Spleen (tissue), 11 donors: ENCODE data around the gene MYO1D. TPM values are rescaled to one million over a fixed set of nuclear protein-coding genes. Genes with fewer than 3 reads are reported as not detected.

Experiments used
- DNase-seq: peaks from one replicate; pipeline ENCODE4 v3.0.0-alpha.2; 2020
- H3K27ac ChIP-seq, 8 donors: fragments of 200-600 bp; sonication (generic) in 7 of 8; 1 replicate in 4 of 8; 2 replicates in 4 of 8; pipeline versions ENCODE4 v1.5.0 to v1.8.0; 2016 to 2021; ENCODE audit warnings: inconsistent platforms in 4 of 8, mild to moderate bottlenecking in 4 of 8, moderate library complexity in 1 of 8
- H3K27me3 ChIP-seq, 7 donors: fragments of 200-600 bp; sonication (generic) in 6 of 7; replicated peaks in 1 of 7; 1 replicate in 4 of 7; 2 replicates in 3 of 7; pipeline versions ENCODE4 v1.5.0 to v1.8.0; 2016 to 2021; ENCODE audit warnings: inconsistent platforms in 3 of 7, mild to moderate bottlenecking in 1 of 7
- H3K36me3 ChIP-seq, 6 donors: fragments of 200-600 bp; sonication (generic) in 5 of 6; 1 replicate in 4 of 6; 2 replicates in 2 of 6; pipeline versions ENCODE4 v1.5.0 to v1.8.0; 2016 to 2021; ENCODE audit warnings: inconsistent platforms in 2 of 6
- H3K4me1 ChIP-seq, 6 donors: fragments of 200-600 bp; sonication (generic) in 5 of 6; 1 replicate in 3 of 6; 2 replicates in 3 of 6; pipeline versions ENCODE4 v1.5.0 to v1.8.0; 2016 to 2021; ENCODE audit warnings: inconsistent platforms in 3 of 6
- H3K4me3 ChIP-seq, 8 donors: fragments of 200-600 bp; sonication (generic) in 7 of 8; 1 replicate in 4 of 8; 2 replicates in 4 of 8; pipeline versions ENCODE4 v1.5.0 to v1.8.0; 2016 to 2021; ENCODE audit warnings: inconsistent platforms in 4 of 8, mild to moderate bottlenecking in 4 of 8, moderate library complexity in 2 of 8
- H3K9me3 ChIP-seq, 8 donors: fragments of 200-600 bp; sonication (generic) in 7 of 8; 1 replicate in 4 of 8; 2 replicates in 4 of 8; pipeline versions ENCODE4 v1.5.0 to v1.8.0; 2016 to 2021; ENCODE audit warnings: inconsistent platforms in 4 of 8
- POLR2A ChIP-seq, 3 donors: fragments of 450-650 bp; IDR thresholded peaks; one replicate each; pipeline ENCODE4 v1.5.1; 2017; ENCODE audit warnings: antibody characterized with exemption in 3 of 3, mild to moderate bottlenecking in 1 of 3
- POLR2AphosphoS5 ChIP-seq, 3 donors: sonication (generic); formaldehyde crosslinking; IDR thresholded peaks; one replicate each; pipeline ENCODE4 v1.5.1; 2017; ENCODE audit warnings: antibody characterized with exemption in 3 of 3
- WGBS, 5 donors: extraction: QIAGEN DNeasy Blood & Tissue Kit in 3 of 5; methylation state at CpG; one replicate each; pipeline versions ENCODE4 v1.1.5 to v1.1.7; 2013 to 2018; 5-methylcytosine and 5-hydroxymethylcytosine counted together
- intact Hi-C: fragments of 100-400 bp; cut with DNase I; formaldehyde crosslinking; loops from one replicate; pipeline ENCODE4 v1.15.0; 2023; ENCODE audit warnings: low total_unique reads
- polyA plus RNA-seq, 3 donors: library from polyadenylated mRNA; stranded (reverse); fragments of 200-250 nt; gene quantifications; one replicate each; pipeline ENCODE4 v1.2.1, GENCODE V29; 2013
- total RNA-seq, 7 donors: library from RNA; depleted of rRNA in 3 of 7; stranded (reverse); fragments of >200 nt in 3 of 7; fragmentation: NEBNext Ultra II Directional in 4 of 7; extraction: Animal tissue kit (Norgen Biotek cat#: 25700) in 4 of 7; gene quantifications; one replicate each; pipeline versions ENCODE4 v1.1.0 to v1.2.1, GENCODE V29; 2016 to 2021
- TF ChIP-seq, protein P1 (sequence below), 11 experiments: fragments of 200-600 bp in 7 of 11; fragments of 450-650 bp in 4 of 11; sonication (generic) in 4 of 11; IDR thresholded peaks in 8 of 11; conservative IDR thresholded peaks in 3 of 11; 1 replicate in 7 of 11; 2 replicates in 4 of 11; pipeline versions ENCODE4 v1.4.0 to v1.8.0; 2016 to 2021; ENCODE audit warnings: antibody characterized with exemption in 11 of 11, inconsistent platforms in 4 of 11, mild to moderate bottlenecking in 1 of 11
- donor health status: healthy with polysubstance abuse.
- donor health status: DM: no; HTN: no; CAD: no; lungs with moderate emphysema.
- donor health status: DM: no; HTN: no; CAD: no.
- donor health status: Bipolar disorder and iron deficiency.
- donor health status: healthy.
- donor health status: DM: no; HTN: no; CAD: no.
- donor health status: DM: yes; HTN: yes; CAD: no.

Gene MYO1D
- total and polyA plus RNA-seq, 10 donors, result 2.3 to 36.4 (median 23.4) TPM

- no peak overlapping the region for H3K4me3 ChIP-seq
- no peak for DNase-seq
- no peaks in the 10 kb centered on the region for H3K4me1 ChIP-seq
- no peak for TF ChIP-seq POLR2A (IDR thresholded peaks at IDR 0.05)
- TF ChIP-seq, protein P1, sequence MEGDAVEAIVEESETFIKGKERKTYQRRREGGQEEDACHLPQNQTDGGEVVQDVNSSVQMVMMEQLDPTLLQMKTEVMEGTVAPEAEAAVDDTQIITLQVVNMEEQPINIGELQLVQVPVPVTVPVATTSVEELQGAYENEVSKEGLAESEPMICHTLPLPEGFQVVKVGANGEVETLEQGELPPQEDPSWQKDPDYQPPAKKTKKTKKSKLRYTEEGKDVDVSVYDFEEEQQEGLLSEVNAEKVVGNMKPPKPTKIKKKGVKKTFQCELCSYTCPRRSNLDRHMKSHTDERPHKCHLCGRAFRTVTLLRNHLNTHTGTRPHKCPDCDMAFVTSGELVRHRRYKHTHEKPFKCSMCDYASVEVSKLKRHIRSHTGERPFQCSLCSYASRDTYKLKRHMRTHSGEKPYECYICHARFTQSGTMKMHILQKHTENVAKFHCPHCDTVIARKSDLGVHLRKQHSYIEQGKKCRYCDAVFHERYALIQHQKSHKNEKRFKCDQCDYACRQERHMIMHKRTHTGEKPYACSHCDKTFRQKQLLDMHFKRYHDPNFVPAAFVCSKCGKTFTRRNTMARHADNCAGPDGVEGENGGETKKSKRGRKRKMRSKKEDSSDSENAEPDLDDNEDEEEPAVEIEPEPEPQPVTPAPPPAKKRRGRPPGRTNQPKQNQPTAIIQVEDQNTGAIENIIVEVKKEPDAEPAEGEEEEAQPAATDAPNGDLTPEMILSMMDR (IDR thresholded peaks at IDR 0.05 in 8 of 11, conservative IDR thresholded peaks at IDR 0.05 in 3 of 11), result no peak
- TF ChIP-seq POLR2AphosphoS5 (IDR thresholded peaks at IDR 0.05), result no peak
- H3K27ac ChIP-seq, result no peak overlapping the region
- H3K9me3 ChIP-seq, result no peaks in the 10 kb centered on the region
- 72 to 88% (median 81%) methylated on average over 2 of the region's 2 CpGs for WGBS, 5 donors
- H3K36me3 ChIP-seq, result peaks cover 0 to 14% (median 3%) of the 10 kb centered on the region in 6 donors
- intact Hi-C loops, result no loop called here
- H3K27me3 ChIP-seq, result no peaks in the 10 kb centered on the region
These were observed 105.5 kb downstream of the MYO1D start for GRCh38 chr17:32771396-32771795.

DNA sequence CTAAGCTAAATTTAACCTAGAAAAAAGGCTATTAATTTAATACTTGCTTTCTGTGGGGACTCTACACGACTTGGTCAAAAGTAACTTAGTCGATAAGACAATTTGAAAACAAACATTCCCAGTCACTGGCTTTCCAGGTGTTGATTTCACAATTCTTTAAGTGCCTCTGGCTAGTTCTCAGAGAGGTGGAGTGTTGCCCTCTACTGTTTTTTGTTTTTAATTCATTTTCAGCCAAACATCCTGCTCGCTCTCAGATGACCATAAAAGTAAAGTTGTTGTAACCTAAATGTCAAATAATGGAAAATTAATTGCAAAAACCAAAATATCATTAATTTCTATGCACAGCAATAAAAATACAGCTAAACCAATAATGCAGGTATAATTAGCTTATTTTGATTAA lies 107.1 kb downstream of the MYO1D start:
- TF ChIP-seq POLR2AphosphoS5 (IDR thresholded peaks at IDR 0.05) (no peak), POLR2A (IDR thresholded peaks at IDR 0.05) (no peak)
- TF ChIP-seq, protein P1 (IDR thresholded peaks at IDR 0.05 in 8 of 11, conservative IDR thresholded peaks at IDR 0.05 in 3 of 11), result no peak
- peaks cover 0 to 20% (median 3%) of the 10 kb centered on the region in 6 donors for H3K36me3 ChIP-seq
- no peak overlapping the region for H3K27ac ChIP-seq
- intact Hi-C loops, result no loop called here
- no peaks in the 10 kb centered on the region for H3K27me3 ChIP-seq
- no peak overlapping the region for H3K4me3 ChIP-seq
- H3K4me1 ChIP-seq, result no peaks in the 10 kb centered on the region
- 85 to 89% (median 87%) methylated on average over 3 of the region's 3 CpGs for WGBS, 5 donors
- no peak for DNase-seq
- H3K9me3 ChIP-seq, result no peaks in the 10 kb centered on the region

GRCh38 chr17:32763855-32764439 lies 113.0 kb downstream of the MYO1D start:
- Histone ChIP-seq H3K4me1 (no peaks in the 10 kb centered on the region), H3K4me3 (no peak overlapping the region), H3K27me3 (no peaks in the 10 kb centered on the region), H3K27ac (no peak overlapping the region), H3K9me3 (no peaks in the 10 kb centered on the region), H3K36me3 (peaks cover 0 to 27% (median 3%) of the 10 kb centered on the region in 6 donors)
- 59 to 71% (median 63%) methylated on average over 5 of the region's 5 CpGs for WGBS, 5 donors
- DNase-seq, result no peak
- intact Hi-C loops, result no loop called here
- no peak for TF ChIP-seq POLR2A (IDR thresholded peaks at IDR 0.05)
- TF ChIP-seq, protein P1 (IDR thresholded peaks at IDR 0.05 in 8 of 11, conservative IDR thresholded peaks at IDR 0.05 in 3 of 11), result no peak

GRCh38 chr17:32759476-32759875 lies 117.4 kb downstream of the MYO1D start:
- TF ChIP-seq POLR2A (IDR thresholded peaks at IDR 0.05) (no peak), POLR2AphosphoS5 (IDR thresholded peaks at IDR 0.05) (no peak)
- TF ChIP-seq, protein P1 (IDR thresholded peaks at IDR 0.05 in 8 of 11, conservative IDR thresholded peaks at IDR 0.05 in 3 of 11), result no peak
- DNase-seq, result no peak
- intact Hi-C loops, result loop anchor here (10.0 kb wide), 1 partner anchor 95 kb away; no protein-coding TSS in a partner anchor

More at GRCh38 chr17:32759476-32759875, 117.4 kb downstream of the MYO1D start:
- Histone ChIP-seq H3K4me3 (no peak overlapping the region), H3K9me3 (no peaks in the 10 kb centered on the region), H3K36me3 (peaks cover 0 to 8% (median 0%) of the 10 kb centered on the region in 6 donors), H3K27ac (no peak overlapping the region), H3K4me1 (no peaks in the 10 kb centered on the region), H3K27me3 (no peaks in the 10 kb centered on the region)
